ENCODE data around the gene FGGY. TPM values are rescaled to one million over a fixed set of nuclear protein-coding genes. Genes with fewer than 3 reads are reported as not detected.
"Not testable (repeated sequence)": the region's sequence is repeated elsewhere in the genome, so short reads cannot be mapped to it uniquely, and the experiment has no call there.

The FGGY gene
- total RNA-seq, 1 experiment from 2014 or later: 17.8 TPM

DNA sequence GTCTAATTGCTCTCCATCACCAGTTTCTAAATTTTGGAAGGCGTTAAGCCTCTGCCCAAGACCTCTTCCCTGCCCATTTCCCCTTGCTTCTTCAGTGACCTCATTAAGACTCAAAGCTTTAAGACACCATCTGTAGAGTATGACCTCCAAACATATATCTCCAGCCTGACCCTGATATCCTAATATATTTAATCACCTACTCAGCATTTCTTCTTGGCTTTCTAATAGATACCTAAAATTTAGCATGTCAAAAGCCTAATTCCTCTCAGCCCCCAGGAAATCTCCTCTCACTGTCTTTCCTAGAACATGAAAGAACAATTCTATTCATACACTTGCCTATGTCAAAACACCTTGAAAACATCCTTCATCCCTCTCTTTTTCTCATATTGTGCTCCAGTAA lies 282.3 kb downstream of the FGGY start:
- Histone ChIP-seq H3K9me2 (ENCODE audit: insufficient read depth) (peaks cover 4% of the 10 kb centered on the region; the same call in 1 of the 2 replicates), H4K20me1 (ENCODE audit: insufficient read depth) (no peaks in the 10 kb centered on the region), H3K36me3 (ENCODE audit: low read depth) (no peaks in the 10 kb centered on the region), H3K4me3 (no peak overlapping the region), H3K79me2 (ENCODE audit: low read depth) (no peaks in the 10 kb centered on the region), H3K27ac (no peak overlapping the region), H3K4me2 (no peak overlapping the region), H3K4me1 (replicated peaks; ENCODE audit: insufficient read depth) (no peaks in the 10 kb centered on the region), H3F3A (ENCODE audit: insufficient read depth, low read depth) (no peaks in the 10 kb centered on the region), H3K9me3 (ENCODE audit: insufficient read depth, low read depth) (no peaks in the 10 kb centered on the region), H2AFZ (no peak overlapping the region), H3K27me3 (ENCODE audit: insufficient read depth, low read depth) (no peaks in the 10 kb centered on the region)
- no TSS peak for BruUV-seq (replicated peaks)
- intact Hi-C loops (cut with micrococcal nuclease; ENCODE audit: unreplicated experiment): no loop called here
- POLR2A ChIA-PET (ENCODE audit: unreplicated experiment): no interaction called here
- TF ChIP-seq EZH2 (IDR thresholded peaks at IDR 0.05; ENCODE audit: low read depth): no peak
- TF ChIP-seq, protein P1, sequence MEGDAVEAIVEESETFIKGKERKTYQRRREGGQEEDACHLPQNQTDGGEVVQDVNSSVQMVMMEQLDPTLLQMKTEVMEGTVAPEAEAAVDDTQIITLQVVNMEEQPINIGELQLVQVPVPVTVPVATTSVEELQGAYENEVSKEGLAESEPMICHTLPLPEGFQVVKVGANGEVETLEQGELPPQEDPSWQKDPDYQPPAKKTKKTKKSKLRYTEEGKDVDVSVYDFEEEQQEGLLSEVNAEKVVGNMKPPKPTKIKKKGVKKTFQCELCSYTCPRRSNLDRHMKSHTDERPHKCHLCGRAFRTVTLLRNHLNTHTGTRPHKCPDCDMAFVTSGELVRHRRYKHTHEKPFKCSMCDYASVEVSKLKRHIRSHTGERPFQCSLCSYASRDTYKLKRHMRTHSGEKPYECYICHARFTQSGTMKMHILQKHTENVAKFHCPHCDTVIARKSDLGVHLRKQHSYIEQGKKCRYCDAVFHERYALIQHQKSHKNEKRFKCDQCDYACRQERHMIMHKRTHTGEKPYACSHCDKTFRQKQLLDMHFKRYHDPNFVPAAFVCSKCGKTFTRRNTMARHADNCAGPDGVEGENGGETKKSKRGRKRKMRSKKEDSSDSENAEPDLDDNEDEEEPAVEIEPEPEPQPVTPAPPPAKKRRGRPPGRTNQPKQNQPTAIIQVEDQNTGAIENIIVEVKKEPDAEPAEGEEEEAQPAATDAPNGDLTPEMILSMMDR (conservative IDR thresholded peaks at IDR 0.05): no peak
- CTCF ChIA-PET: no interaction called here
- DNase-seq: no peak

DNA sequence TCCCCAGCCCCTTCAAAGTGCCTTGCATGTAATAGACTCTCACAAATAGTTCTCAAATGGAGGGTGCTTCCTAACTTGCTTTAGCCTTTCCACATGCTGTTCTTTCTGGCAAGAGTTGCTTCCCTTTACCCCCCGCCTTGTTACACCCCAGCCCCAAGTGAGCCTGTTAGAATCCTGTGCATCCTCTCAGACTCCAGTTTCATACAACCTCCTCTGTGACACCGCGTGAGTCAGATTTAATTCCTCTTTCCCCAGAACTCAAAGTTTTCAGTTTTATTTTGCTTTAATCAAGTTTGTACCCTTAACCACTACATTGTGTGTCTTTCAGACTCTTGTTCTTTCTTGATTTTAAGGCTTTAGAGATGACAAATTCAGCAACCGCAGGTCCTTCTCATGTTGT lies 283.4 kb downstream of the FGGY start:
- CTCF ChIA-PET: no interaction called here
- Histone ChIP-seq H4K20me1 (ENCODE audit: insufficient read depth) (no peaks in the 10 kb centered on the region), H3K4me3 (no peak overlapping the region), H3K9me3 (ENCODE audit: insufficient read depth, low read depth) (no peaks in the 10 kb centered on the region), H3K27ac (no peak overlapping the region), H3K79me2 (ENCODE audit: low read depth) (no peaks in the 10 kb centered on the region), H3K27me3 (ENCODE audit: insufficient read depth, low read depth) (no peaks in the 10 kb centered on the region), H3F3A (ENCODE audit: insufficient read depth, low read depth) (no peaks in the 10 kb centered on the region), H3K4me1 (replicated peaks; ENCODE audit: insufficient read depth) (no peaks in the 10 kb centered on the region), H2AFZ (no peak overlapping the region), H3K9me2 (ENCODE audit: insufficient read depth) (no peaks in the 10 kb centered on the region), H3K4me2 (no peak overlapping the region), H3K36me3 (ENCODE audit: low read depth) (no peaks in the 10 kb centered on the region)
- no peak for DNase-seq
- intact Hi-C loops (cut with micrococcal nuclease; ENCODE audit: unreplicated experiment): no loop called here
- POLR2A ChIA-PET (ENCODE audit: unreplicated experiment): no interaction called here
- BruUV-seq (replicated peaks): no TSS peak
- TF ChIP-seq, protein P1 (conservative IDR thresholded peaks at IDR 0.05): no peak

DNA sequence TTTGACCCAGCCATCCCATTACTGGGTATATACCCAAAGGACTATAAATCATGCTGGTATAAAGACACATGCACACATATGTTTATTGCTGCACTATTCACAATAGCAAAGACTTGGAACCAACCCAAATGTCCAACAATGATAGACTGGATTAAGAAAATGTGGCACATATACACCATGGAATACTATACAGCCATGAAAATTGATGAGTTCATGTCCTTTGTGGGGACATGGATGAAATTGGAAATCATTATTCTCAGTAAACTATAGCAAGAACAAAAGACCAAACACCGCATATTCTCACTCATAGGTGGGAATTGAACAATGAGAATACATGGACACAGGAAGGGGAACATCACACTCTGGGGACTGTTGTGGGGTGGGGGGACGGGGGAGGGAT lies 295.5 kb downstream of the FGGY start:
- H3K79me2 ChIP-seq (ENCODE audit: low read depth); H3K4me2 ChIP-seq; H3F3A ChIP-seq (ENCODE audit: insufficient read depth, low read depth); BruUV-seq (replicated peaks); H2AFZ ChIP-seq; H3K9me3 ChIP-seq (ENCODE audit: insufficient read depth, low read depth); H3K36me3 ChIP-seq (ENCODE audit: low read depth); H3K9me2 ChIP-seq (ENCODE audit: insufficient read depth); H3K4me3 ChIP-seq; intact Hi-C loops (cut with micrococcal nuclease; ENCODE audit: unreplicated experiment); H3K27ac ChIP-seq; H4K20me1 ChIP-seq (ENCODE audit: insufficient read depth); DNase-seq; H3K27me3 ChIP-seq (ENCODE audit: insufficient read depth, low read depth); POLR2A ChIA-PET (ENCODE audit: unreplicated experiment); CTCF ChIA-PET: not testable (repeated sequence)
- peaks cover 14% of the 10 kb centered on the region for H3K4me1 ChIP-seq (replicated peaks; ENCODE audit: insufficient read depth)

DNA sequence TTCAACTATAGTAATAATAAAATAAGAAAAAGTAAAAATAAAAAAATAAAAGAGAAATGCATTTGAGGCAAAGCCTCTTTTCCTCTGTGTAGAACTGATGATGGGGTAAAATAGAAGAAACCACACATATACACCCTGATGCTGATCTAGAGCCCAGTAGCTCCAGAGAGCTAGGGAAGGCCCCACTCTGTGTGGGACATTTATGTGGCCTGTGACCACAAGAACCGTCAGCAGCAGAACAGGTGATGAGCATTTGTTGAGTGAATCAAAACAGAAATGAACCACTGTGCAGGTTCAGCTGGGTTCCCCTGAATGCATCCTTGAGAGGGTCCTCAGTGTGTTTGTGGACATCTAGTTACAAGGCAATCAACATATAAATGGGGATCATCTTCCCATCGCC lies 296.0 kb downstream of the FGGY start:
- H3K36me3 ChIP-seq (ENCODE audit: low read depth): no peaks in the 10 kb centered on the region
- TF ChIP-seq, protein P1 (conservative IDR thresholded peaks at IDR 0.05): no peak
- no peak for TF ChIP-seq EZH2 (IDR thresholded peaks at IDR 0.05; ENCODE audit: low read depth)
- H3K4me2 ChIP-seq: no peak overlapping the region
- no peaks in the 10 kb centered on the region for H3K27me3 ChIP-seq (ENCODE audit: insufficient read depth, low read depth)
- no peaks in the 10 kb centered on the region for H3K79me2 ChIP-seq (ENCODE audit: low read depth)
- H4K20me1 ChIP-seq (ENCODE audit: insufficient read depth): no peaks in the 10 kb centered on the region
- POLR2A ChIA-PET (ENCODE audit: unreplicated experiment): no interaction called here
- no peaks in the 10 kb centered on the region; the same call in 1 of the 2 replicates for H3K9me3 ChIP-seq (ENCODE audit: insufficient read depth, low read depth)
- intact Hi-C loops (cut with micrococcal nuclease; ENCODE audit: unreplicated experiment): no loop called here
- H3K4me3 ChIP-seq: no peak overlapping the region
- H2AFZ ChIP-seq: no peak overlapping the region
- no peaks in the 10 kb centered on the region for H3F3A ChIP-seq (ENCODE audit: insufficient read depth, low read depth)
- BruUV-seq (replicated peaks): no TSS peak
- no peaks in the 10 kb centered on the region for H3K9me2 ChIP-seq (ENCODE audit: insufficient read depth)
- no peak overlapping the region for H3K27ac ChIP-seq
- CTCF ChIA-PET: no interaction called here
- H3K4me1 ChIP-seq (replicated peaks; ENCODE audit: insufficient read depth): peaks cover 14% of the 10 kb centered on the region
- no peak for DNase-seq
